ENCODE results near the gene RSPH6A.

- no peak for TF ChIP-seq POLR2AphosphoS5 (IDR thresholded peaks at IDR 0.05; ENCODE audit: low read depth, low read length)
- no peak for TF ChIP-seq ARHGAP35 (CRISPR knock-in tag; IDR thresholded peaks at IDR 0.05; ENCODE audit: borderline replicate concordance)
- no peak for TF ChIP-seq TAF1 (CRISPR knock-in tag; IDR thresholded peaks at IDR 0.05)
- TF ChIP-seq CTCF (CRISPR knock-in tag; IDR thresholded peaks at IDR 0.05): no peak
- no peak for TF ChIP-seq EZH2 (conservative IDR thresholded peaks at IDR 0.05; ENCODE audit: low read depth, low read length)
- TF ChIP-seq RXRA (CRISPR knock-in tag; IDR thresholded peaks at IDR 0.05): no peak
- TF ChIP-seq POLR2A (IDR thresholded peaks at IDR 0.05; ENCODE audit: insufficient read depth in 1 of 2, low read depth in 2 of 2, low read length in 2 of 2): no peak
- TF ChIP-seq ZSCAN30 (CRISPR knock-in tag; IDR thresholded peaks at IDR 0.05): no peak
- TF ChIP-seq CEBPZ (IDR thresholded peaks at IDR 0.05; ENCODE audit: low read length): no peak
Observed at GRCh38 chr19:45820413-45821102, 5.5 kb upstream of the RSPH6A start.

All from HepG2 (cell line).